ENCODE data around the gene HOXD3. TPM values are rescaled to one million over a fixed set of nuclear protein-coding genes. Genes with fewer than 3 reads are reported as not detected.

HOXD3 gene
- total RNA-seq, 1 donor: 21.6 TPM

GRCh38 chr2:176166272-176166671 lies 9.2 kb downstream of the HOXD3 start:
- TF ChIP-seq CTCF (IDR thresholded peaks at IDR 0.05; ENCODE audit: insufficient read depth, low read depth, low read length): no peak
- no peak overlapping the region for H3K4me3 ChIP-seq (ENCODE audit: low read depth, low read length)
- DNase-seq (ENCODE audit: low read depth): no peak

- no peak for TF ChIP-seq CTCF (IDR thresholded peaks at IDR 0.05; ENCODE audit: insufficient read depth, low read depth, low read length)
- H3K4me3 ChIP-seq (ENCODE audit: low read depth, low read length): no peak overlapping the region
- DNase-seq (ENCODE audit: low read depth): no peak
Observed at GRCh38 chr2:176167398-176167797, 10.3 kb downstream of the HOXD3 start.

- DNase-seq (ENCODE audit: low read depth): no peak
- no peak overlapping the region for H3K4me3 ChIP-seq (ENCODE audit: low read depth, low read length)
- no peak for TF ChIP-seq CTCF (IDR thresholded peaks at IDR 0.05; ENCODE audit: insufficient read depth, low read depth, low read length)
Observed at GRCh38 chr2:176169181-176169580, 12.1 kb downstream of the HOXD3 start.

- DNase-seq (ENCODE audit: low read depth): no peak
- no peak for TF ChIP-seq CTCF (IDR thresholded peaks at IDR 0.05; ENCODE audit: insufficient read depth, low read depth, low read length)
- H3K4me3 ChIP-seq (ENCODE audit: low read depth, low read length): no peak overlapping the region
Observed at GRCh38 chr2:176169711-176170110, 12.6 kb downstream of the HOXD3 start.

- H3K4me3 ChIP-seq (ENCODE audit: low read depth, low read length): no peak overlapping the region
- DNase-seq (ENCODE audit: low read depth): no peak
- TF ChIP-seq CTCF (IDR thresholded peaks at IDR 0.05; ENCODE audit: insufficient read depth, low read depth, low read length): no peak
Observed at GRCh38 chr2:176170602-176171305, 13.6 kb downstream of the HOXD3 start.

- no peak for DNase-seq (ENCODE audit: low read depth)
- no peak for TF ChIP-seq CTCF (IDR thresholded peaks at IDR 0.05; ENCODE audit: insufficient read depth, low read depth, low read length)
- no peak overlapping the region for H3K4me3 ChIP-seq (ENCODE audit: low read depth, low read length)
Observed at GRCh38 chr2:176171351-176172006, 14.4 kb downstream of the HOXD3 start.

Measured in fibroblast of villous mesenchyme (primary cell).